ENCODE measurements around the gene RTN4IP1. TPM values are rescaled to one million over a fixed set of nuclear protein-coding genes. Genes with fewer than 3 reads are reported as not detected.
"Not testable (repeated sequence)": the region's sequence is repeated elsewhere in the genome, so short reads cannot be mapped to it uniquely, and the experiment has no call there.

RTN4IP1 gene
- total RNA-seq, 1 experiment from 2014 or later, result 12.5 TPM

- Histone ChIP-seq H3K27me3 (ENCODE audit: insufficient read depth, low read length) (no peaks in the 10 kb centered on the region), H3K79me2 (ENCODE audit: insufficient read depth, low read length) (no peaks in the 10 kb centered on the region), H3K27ac (ENCODE audit: insufficient read length, low read depth, low read length) (no peak overlapping the region), H3K79me1 (ENCODE audit: insufficient read depth, low read depth, low read length, poor library complexity, severe bottlenecking) (no peaks in the 10 kb centered on the region), H3K4me2 (ENCODE audit: insufficient read depth, insufficient read length, low read length) (no peak overlapping the region), H3K23me2 (ENCODE audit: insufficient read length, low read depth, low read length, poor library complexity, severe bottlenecking) (no peaks in the 10 kb centered on the region), H3K18ac (ENCODE audit: insufficient read length, low read depth, low read length) (no peak overlapping the region), H2AK5ac (ENCODE audit: insufficient read length, low read length) (no peak overlapping the region), H4K20me1 (ENCODE audit: control insufficient read depth, insufficient read depth, insufficient read length) (no peaks in the 10 kb centered on the region), H3K9ac (ENCODE audit: extremely low read depth, insufficient read length, low read length) (no peak overlapping the region), H4K91ac (ENCODE audit: insufficient read length, low read depth, low read length) (no peak overlapping the region), H3T11ph (ENCODE audit: low read length) (no peak overlapping the region), H3K23ac (ENCODE audit: insufficient read length, low read depth, low read length) (no peak overlapping the region), H2BK12ac (ENCODE audit: insufficient read length, low read depth, low read length) (no peak overlapping the region), H3K4ac (ENCODE audit: low read depth, low read length) (no peak overlapping the region), H3K14ac (ENCODE audit: insufficient read depth, low read length) (no peak overlapping the region), H4K8ac (replicated peaks; ENCODE audit: insufficient read length, low read depth, low read length) (no peak overlapping the region), H2BK120ac (ENCODE audit: low read depth, low read length, poor library complexity, severe bottlenecking) (no peak overlapping the region), H2BK20ac (ENCODE audit: low read depth, low read length, poor library complexity, severe bottlenecking) (no peak overlapping the region), H3K9me3 (ENCODE audit: control insufficient read depth, low read depth, low read length) (no peaks in the 10 kb centered on the region), H3K4me1 (ENCODE audit: insufficient read depth, low read length) (peaks cover 3% of the 10 kb centered on the region; the same call in 1 of the 2 replicates), H4K5ac (ENCODE audit: insufficient read length, low read depth, low read length) (no peak overlapping the region), H2AFZ (ENCODE audit: low read length) (no peak overlapping the region), H2BK15ac (ENCODE audit: low read depth, low read length) (no peak overlapping the region), H2BK5ac (ENCODE audit: insufficient read length, low read length) (no peak overlapping the region), H3K56ac (ENCODE audit: insufficient read length, low read depth, low read length) (no peak overlapping the region)
- Mint-ChIP-seq H3K9me3 (no peaks in the 10 kb centered on the region), H3K27ac (peak overlapping the region in 1 of 3 experiments; percentile 16; a peak in 1 of 7 replicates), H3K4me1 (peaks cover 12 to 15% of the 10 kb centered on the region in 2 experiments), H3K36me3 (ENCODE audit: insufficient read depth in 1 of 3, low read depth in 3 of 3) (peaks cover 0 to 3% (median 0%) of the 10 kb centered on the region in 3 experiments; a peak in 2 of 7 replicates), H3K4me3 (no peak overlapping the region), H3K27me3 (ENCODE audit: low read depth) (no peaks in the 10 kb centered on the region)
- WGBS (ENCODE audit: extremely low coverage, insufficient read length, low lambda C conversion rate), result no CpG with 5 or more reads among the region's 7 CpGs
- TF ChIP-seq CTCF (conservative IDR thresholded peaks at IDR 0.05), result no peak
- DNase-seq, result no peak
Observed at GRCh38 chr6:106560996-106561685, 68.2 kb downstream of the RTN4IP1 start.

GRCh38 chr6:106559659-106560058 lies 69.6 kb downstream of the RTN4IP1 start:
- H3K27me3 Mint-ChIP-seq (ENCODE audit: low read depth); DNase-seq; H2BK120ac ChIP-seq (ENCODE audit: low read depth, low read length, poor library complexity, severe bottlenecking); H3K79me1 ChIP-seq (ENCODE audit: insufficient read depth, low read depth, low read length, poor library complexity, severe bottlenecking); H4K20me1 ChIP-seq (ENCODE audit: control insufficient read depth, insufficient read depth, insufficient read length); H3K4me3 Mint-ChIP-seq; H3K18ac ChIP-seq (ENCODE audit: insufficient read length, low read depth, low read length); H4K5ac ChIP-seq (ENCODE audit: insufficient read length, low read depth, low read length); H2AK5ac ChIP-seq (ENCODE audit: insufficient read length, low read length); H3T11ph ChIP-seq (ENCODE audit: low read length); H3K4me2 ChIP-seq (ENCODE audit: insufficient read depth, insufficient read length, low read length); H4K91ac ChIP-seq (ENCODE audit: insufficient read length, low read depth, low read length); H3K14ac ChIP-seq (ENCODE audit: insufficient read depth, low read length); H3K27me3 ChIP-seq (ENCODE audit: insufficient read depth, low read length); H4K8ac ChIP-seq (replicated peaks; ENCODE audit: insufficient read length, low read depth, low read length); H2BK20ac ChIP-seq (ENCODE audit: low read depth, low read length, poor library complexity, severe bottlenecking); H3K4me1 ChIP-seq (ENCODE audit: insufficient read depth, low read length); H3K9me3 ChIP-seq (ENCODE audit: control insufficient read depth, low read depth, low read length); H3K4ac ChIP-seq (ENCODE audit: low read depth, low read length); H3K27ac Mint-ChIP-seq; H3K27ac ChIP-seq (ENCODE audit: insufficient read length, low read depth, low read length); H2BK15ac ChIP-seq (ENCODE audit: low read depth, low read length); H3K23me2 ChIP-seq (ENCODE audit: insufficient read length, low read depth, low read length, poor library complexity, severe bottlenecking); H3K56ac ChIP-seq (ENCODE audit: insufficient read length, low read depth, low read length); H2AFZ ChIP-seq (ENCODE audit: low read length); H3K23ac ChIP-seq (ENCODE audit: insufficient read length, low read depth, low read length); H2BK5ac ChIP-seq (ENCODE audit: insufficient read length, low read length); H3K79me2 ChIP-seq (ENCODE audit: insufficient read depth, low read length); H3K9ac ChIP-seq (ENCODE audit: extremely low read depth, insufficient read length, low read length); H3K9me3 Mint-ChIP-seq; H2BK12ac ChIP-seq (ENCODE audit: insufficient read length, low read depth, low read length); H3K36me3 Mint-ChIP-seq (ENCODE audit: insufficient read depth in 1 of 3, low read depth in 3 of 3): not testable (repeated sequence)
- peaks cover 12 to 17% of the 10 kb centered on the region in 2 experiments for H3K4me1 Mint-ChIP-seq
- WGBS (ENCODE audit: extremely low coverage, insufficient read length, low lambda C conversion rate), result no CpG with 5 or more reads among the region's 5 CpGs

All from H9 (cell line).